Thyroid gland (tissue), 4 donors: ENCODE data around the gene AK3.

Experiments used
- CTCF ChIP-seq, 6 experiments: fragments of 200-600 bp in 3 of 6; fragments of 450-650 bp in 3 of 6; sonication (generic) in 3 of 6; IDR thresholded peaks; one replicate each; pipeline ENCODE4 v1.5.1; 2016 to 2019; ENCODE audit warnings: antibody characterized with exemption in 6 of 6, mild to moderate bottlenecking in 2 of 6, inconsistent platforms in 1 of 6, moderate library complexity in 1 of 6
- POLR2A ChIP-seq, 2 donors: fragments of 450-650 bp; IDR thresholded peaks; one replicate each; pipeline ENCODE4 v1.6.1; 2017; ENCODE audit warnings: antibody characterized with exemption in 2 of 2, mild to moderate bottlenecking in 2 of 2, moderate library complexity in 1 of 2

GRCh38 chr9:4700091-4700490, 40.9 kb downstream of the AK3 start:
- TF ChIP-seq CTCF (IDR thresholded peaks at IDR 0.05) (no peak), POLR2A (IDR thresholded peaks at IDR 0.05) (no peak)
